Endothelial cell of hepatic sinusoid (primary cell): Measurements from ENCODE around the gene MSANTD2.

Experiments used
- in situ Hi-C: cut with HindIII; loops from 2 replicates; pipeline ENCODE4 v1.10.0; 2017; ENCODE audit warnings: low sequenced_read_pairs

The MSANTD2 gene

DNA sequence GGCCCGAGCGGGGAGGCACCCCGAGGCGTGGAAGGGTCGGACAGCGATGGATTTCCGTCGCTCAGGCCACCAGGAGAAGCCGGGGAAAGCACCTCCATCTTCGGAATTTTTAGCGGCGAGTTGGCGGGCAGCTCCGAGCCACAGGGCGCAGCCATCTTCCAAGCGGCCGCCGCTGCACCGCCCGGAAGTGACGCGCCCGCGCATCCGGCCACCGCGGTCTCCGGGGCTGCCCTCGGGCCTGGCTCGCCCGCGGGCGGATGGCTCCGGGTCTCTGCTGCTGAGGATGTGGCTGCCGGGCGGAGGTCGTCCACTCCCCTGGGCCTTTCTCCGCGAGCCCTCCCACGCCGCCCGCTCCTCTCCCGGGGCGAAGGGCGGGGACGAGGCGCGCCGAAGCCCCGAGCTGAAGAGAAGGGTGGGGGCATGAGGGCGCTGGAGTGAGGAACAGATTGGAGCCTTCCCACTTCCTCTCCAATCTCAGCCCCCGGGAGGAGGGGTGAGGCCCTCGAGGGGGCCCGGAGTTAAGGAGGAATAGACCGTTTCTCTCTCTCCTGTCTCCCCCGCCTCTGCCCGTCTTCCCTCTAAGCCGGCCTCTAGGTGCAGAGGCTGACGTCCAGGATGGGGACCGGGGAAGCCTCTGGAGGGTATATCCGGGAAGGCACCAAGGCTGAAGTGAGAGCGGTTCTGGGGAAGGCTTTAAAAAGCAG lies at the start of gene MSANTD2:
TSS of gene MSANTD2 (minus strand) at position 181 of the 704 bp plus-strand sequence. CDS start at position 155, 26 bp downstream.
- in situ Hi-C loops, result no loop called here

- in situ Hi-C loops, result no loop called here
Observed at GRCh38 chr11:124846070-124846673, 46.0 kb upstream of the MSANTD2 start.

GRCh38 chr11:124844664-124845079 lies 44.5 kb upstream of the MSANTD2 start:
- in situ Hi-C loops, result no loop called here

GRCh38 chr11:124843616-124843910 lies 43.4 kb upstream of the MSANTD2 start:
- in situ Hi-C loops, result no loop called here

DNA sequence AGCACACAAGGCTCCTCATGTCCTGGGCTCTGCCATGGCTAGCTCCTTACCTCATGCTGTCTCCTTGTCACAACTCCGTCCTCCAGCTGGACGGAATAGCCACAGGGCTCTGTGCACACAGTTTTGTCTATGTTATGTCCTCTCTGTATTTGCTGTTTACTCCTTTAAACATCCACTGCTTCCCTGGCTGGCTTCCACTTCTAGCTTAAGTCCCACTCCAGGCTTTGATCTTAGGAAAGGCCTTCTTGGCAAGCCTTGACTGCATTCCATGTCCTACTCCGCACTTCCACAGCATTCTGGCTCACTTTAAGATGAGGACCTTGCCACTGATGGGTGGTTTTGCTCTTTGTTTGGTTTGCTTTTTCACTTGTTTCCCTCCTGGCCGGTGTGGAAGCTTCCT lies 42.1 kb upstream of the MSANTD2 start:
- in situ Hi-C loops, result no loop called here

DNA sequence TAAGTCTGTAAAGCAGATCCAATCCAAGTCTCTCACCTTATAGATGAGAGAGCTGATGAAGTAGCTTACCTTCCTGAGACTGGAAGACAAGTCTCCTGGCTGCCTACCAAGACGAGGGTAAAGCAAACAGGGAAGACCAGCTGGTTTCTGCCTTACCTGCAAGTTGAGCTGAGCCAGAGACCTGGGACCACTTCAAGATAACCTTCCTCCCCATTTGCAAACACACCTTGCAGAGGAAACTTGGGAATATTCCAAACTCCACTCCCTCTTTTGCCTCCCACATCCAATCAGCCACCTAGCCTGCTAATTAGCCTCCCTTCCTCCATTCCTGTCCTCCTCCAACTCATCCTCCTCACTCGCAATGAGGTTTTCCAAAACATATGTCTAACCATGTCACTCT lies 41.6 kb upstream of the MSANTD2 start:
- in situ Hi-C loops, result no loop called here

DNA sequence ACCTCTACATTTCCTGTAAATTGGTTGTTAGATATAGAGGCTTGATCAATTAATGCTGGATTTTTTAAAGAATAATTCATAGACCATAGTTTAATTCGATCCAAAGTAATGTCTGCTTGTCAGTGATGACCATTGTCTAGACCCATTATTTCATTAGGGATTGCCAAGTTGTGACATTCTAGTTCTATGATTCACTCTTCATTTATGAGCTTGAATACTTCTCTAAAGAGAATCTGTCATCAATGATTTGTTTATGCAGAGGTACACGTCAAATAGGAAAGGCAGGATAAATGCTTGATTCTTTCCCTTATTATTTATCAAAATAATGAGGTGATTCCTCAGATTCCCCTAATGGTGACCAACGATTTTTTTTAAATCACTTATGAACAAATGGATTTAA lies 41.0 kb upstream of the MSANTD2 start:
- in situ Hi-C loops, result no loop called here

DNA sequence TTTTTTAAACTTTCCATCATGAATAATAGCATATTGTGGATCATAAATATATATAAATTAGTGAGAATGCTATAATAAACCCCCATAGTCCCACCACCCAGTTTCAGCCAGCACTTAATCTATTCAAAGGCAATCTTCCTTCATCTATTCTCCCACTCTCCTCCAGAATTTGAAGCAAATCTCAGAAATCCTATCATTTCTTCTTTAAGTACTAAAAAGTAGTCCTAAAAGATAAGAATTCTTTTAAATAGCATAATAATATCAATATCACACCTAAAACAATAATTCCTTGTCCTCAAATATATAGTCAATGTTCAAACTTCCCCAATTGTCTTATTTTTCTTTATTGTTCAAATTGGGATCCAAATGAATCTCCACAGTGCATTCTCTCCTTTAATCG lies 40.5 kb upstream of the MSANTD2 start:
- in situ Hi-C loops, result no loop called here

DNA sequence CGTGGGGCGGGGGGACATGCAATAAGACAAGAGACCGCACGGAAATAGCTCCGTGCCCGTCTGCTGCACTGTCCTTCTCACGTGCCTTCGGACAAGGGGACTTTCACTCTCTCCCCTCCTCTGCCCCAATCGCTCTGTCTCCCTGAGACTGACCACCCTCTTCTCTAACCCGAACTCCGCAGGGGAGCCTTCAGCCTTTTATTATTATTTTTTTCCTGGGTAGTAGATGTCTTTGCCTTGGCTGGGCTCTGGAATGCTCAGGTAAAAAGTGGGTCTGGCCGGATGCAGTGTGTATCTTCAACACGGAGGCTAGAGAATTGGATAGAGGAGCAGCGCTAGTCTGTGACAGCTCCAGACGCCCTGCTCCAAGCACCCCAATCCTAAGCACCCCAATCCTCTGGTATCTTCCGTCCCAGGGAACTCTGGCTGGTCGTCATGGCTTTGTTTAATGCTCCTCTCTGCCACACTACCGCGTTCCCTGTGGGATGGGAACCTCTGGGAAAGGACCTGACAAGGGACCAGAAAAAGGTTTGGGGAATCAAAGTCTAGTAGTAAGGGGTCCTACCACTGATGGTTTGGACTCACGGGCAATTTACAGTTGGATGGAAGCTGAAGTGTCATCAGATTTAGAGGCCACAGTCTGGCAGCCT lies 39.9 kb upstream of the MSANTD2 start:
- in situ Hi-C loops, result loop anchor here (5.0 kb wide), 1 partner anchor 193 kb away; no protein-coding TSS in a partner anchor

DNA sequence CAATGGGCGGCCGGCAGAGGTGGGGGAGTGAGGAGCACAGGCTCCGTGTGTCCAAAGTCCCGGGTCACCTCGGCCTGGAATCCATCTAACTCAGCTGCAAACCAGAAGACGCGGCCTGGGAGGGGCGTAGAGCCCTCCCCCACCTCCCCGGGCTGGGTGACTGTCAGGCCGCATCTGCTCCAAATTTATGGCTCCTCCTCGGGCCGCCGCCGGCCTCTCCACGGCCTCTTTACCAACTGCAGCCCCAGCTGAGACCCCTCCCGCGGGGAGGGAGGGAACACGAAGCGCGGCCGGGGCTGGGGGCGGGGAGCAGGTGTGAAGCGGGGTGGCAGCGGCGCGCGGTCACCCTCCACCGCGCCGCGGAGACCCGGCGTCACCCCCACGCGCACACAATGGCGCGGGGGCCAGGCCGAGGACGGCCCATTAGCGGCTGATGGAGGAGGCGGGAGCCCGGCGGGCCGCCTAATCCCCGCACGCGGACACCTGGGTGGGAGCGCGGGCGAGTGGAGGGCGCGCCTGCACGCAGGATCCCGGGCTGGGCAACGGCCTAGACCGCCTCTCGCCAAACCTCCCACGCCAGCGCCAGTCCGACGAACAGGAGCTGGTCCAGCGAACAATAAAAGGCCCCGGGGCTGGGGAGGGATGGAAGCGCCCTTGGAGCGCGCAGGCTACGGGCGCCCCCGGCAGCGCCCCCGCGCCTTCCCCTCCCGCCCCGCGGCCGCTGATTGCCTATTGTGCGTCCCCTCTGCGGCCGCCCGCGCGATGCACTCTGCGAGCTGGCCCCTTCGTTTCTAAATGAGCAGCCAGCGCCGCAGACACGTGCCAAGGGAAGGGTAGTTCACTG lies 39.1 kb upstream of the MSANTD2 start:
- in situ Hi-C loops, result loop anchor here (5.0 kb wide), 1 partner anchor 192 kb away; no protein-coding TSS in a partner anchor

- in situ Hi-C loops, result loop anchor here (5.0 kb wide), 1 partner anchor 191 kb away; no protein-coding TSS in a partner anchor
Observed at GRCh38 chr11:124838805-124839127, 38.6 kb upstream of the MSANTD2 start.

DNA sequence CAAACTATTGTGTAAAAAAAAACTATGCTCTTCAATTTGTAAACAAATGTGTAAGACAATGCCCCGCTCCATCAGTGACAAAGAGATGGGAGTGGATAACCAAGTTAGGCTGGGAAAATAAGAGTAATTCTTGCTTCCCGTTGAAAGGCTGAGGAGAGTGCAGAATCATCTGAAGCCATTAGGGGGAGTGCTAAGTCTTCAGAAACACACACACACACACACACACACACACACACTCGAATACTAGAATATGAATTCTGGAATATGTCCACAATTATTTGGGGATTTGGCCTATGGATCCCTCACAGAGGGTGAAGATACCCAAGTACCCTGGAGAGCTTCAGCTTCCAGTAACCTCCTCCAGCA lies 37.3 kb upstream of the MSANTD2 start:
- in situ Hi-C loops, result loop anchor here (5.0 kb wide), 1 partner anchor 190 kb away; no protein-coding TSS in a partner anchor

GRCh38 chr11:124835918-124836317 lies 35.7 kb upstream of the MSANTD2 start:
- in situ Hi-C loops, result loop anchor here (5.0 kb wide), 1 partner anchor 189 kb away; no protein-coding TSS in a partner anchor

GRCh38 chr11:124834526-124835180 lies 34.4 kb upstream of the MSANTD2 start:
- in situ Hi-C loops, result loop anchor here (5.0 kb wide), 2 partner anchors 127 to 187 kb away; no protein-coding TSS in a partner anchor

DNA sequence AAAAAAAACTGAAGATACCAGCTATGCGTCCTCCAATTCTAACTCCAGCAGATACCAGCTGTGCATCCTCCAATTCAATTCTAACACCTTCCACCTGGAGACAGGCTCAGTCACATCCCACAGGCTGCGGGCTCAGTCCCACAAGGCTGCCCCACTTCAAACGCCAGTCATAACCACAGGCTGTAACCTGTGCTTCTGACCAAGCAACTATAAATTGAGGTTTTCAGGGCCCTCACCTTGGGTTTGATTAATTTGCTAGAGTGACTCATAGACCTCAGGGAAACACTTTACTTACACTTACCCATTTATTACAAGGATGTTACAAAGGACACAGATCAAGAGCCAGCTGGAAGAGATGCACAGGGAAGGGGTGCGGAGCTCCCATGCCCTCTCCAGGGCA lies 32.4 kb upstream of the MSANTD2 start:
- in situ Hi-C loops, result loop anchor here (5.0 kb wide), 1 partner anchor 125 kb away; no protein-coding TSS in a partner anchor

- in situ Hi-C loops, result loop anchor here (5.0 kb wide), 1 partner anchor 125 kb away; no protein-coding TSS in a partner anchor
Observed at GRCh38 chr11:124831897-124832296, 31.7 kb upstream of the MSANTD2 start.

- in situ Hi-C loops, result loop anchor here (5.0 kb wide), 1 partner anchor 123 kb away; no protein-coding TSS in a partner anchor
Observed at GRCh38 chr11:124830749-124831148, 30.5 kb upstream of the MSANTD2 start.

DNA sequence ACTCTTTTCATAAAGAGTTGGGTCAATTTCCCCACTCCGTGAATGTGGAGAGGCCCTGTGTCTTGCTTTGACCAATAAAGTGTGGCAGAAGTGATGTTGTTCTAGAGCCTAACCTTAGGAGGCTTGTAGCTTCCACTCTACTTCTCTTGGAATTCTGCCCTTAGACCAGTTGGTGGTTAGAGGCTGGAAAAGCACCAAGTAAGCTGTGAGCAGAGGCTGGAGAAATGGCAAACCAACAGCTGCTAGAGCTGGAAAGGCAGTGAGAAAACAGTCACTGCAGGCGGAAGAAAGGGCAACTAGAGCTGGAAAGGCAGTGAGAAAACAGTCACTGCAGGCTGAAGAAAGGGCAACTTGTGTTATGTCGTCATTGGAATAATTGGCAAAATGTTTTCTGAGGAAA lies 29.8 kb upstream of the MSANTD2 start:
- in situ Hi-C loops, result loop anchor here (5.0 kb wide), 1 partner anchor 123 kb away; no protein-coding TSS in a partner anchor

DNA sequence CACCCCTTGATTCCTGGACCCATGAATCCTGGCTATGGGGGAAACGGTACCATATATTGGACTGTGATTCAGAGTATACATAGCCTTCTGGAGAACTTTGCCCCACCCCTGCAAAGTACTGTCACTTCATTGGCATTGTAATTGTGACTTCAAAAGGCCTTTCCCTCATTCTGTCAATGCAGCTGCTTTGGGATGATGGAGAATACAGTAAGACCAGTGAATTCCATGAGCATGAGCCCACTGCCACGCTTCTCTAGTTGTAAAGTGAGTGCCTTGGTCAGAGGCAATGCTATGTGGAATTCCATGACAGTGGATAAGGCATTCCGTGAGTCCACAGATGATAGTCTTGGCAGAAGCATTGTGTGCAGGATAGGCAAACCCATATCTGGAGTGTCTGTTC lies 25.7 kb upstream of the MSANTD2 start:
- in situ Hi-C loops, result no loop called here
